C4-2B (cell line): ENCODE results near the gene STAT3.
A peak's percentile ranks its signal among the peaks of the same experiment; 100 is the strongest.

ENCODE experiments used
- H3K27ac ChIP-seq: fragments of 450-650 bp; 2 replicates; pipeline ENCODE4 v1.5.1; 2017
- ZFX ChIP-seq: fragments of 450-650 bp; IDR thresholded peaks from 2 replicates; pipeline ENCODE4 v1.6.1; 2017
- TF ChIP-seq, protein P1 (sequence below): fragments of 450-650 bp; conservative IDR thresholded peaks from 2 replicates; pipeline ENCODE4 v1.5.1; 2017; ENCODE audit warnings: mild to moderate bottlenecking

Gene STAT3

DNA sequence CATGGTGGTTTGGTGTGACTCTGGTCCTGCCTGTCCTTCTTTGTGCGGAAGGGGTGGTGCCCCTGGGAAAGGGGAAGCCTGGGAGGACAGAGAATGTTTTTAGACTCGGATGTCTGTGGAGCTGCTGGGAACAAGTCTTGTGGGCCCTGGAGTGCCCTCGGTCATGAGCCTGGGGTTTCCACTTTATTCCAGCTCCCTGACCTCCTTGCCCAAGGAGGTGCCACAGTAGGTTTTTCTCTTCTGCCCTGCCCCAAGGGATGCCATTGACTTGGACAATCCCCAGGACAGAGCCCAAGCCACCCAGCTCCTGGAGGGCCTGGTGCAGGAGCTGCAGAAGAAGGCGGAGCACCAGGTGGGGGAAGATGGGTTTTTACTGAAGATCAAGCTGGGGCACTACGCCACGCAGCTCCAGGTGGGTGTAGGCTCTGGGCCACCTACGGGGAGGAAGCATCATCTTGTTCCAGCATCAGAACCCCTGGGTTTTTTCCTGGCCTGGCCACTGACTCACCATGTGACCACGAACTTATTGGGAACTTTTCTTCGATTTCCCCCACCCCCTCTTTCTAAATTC lies 98.5 kb downstream of the STAT3 start:
- TF ChIP-seq, protein P1, sequence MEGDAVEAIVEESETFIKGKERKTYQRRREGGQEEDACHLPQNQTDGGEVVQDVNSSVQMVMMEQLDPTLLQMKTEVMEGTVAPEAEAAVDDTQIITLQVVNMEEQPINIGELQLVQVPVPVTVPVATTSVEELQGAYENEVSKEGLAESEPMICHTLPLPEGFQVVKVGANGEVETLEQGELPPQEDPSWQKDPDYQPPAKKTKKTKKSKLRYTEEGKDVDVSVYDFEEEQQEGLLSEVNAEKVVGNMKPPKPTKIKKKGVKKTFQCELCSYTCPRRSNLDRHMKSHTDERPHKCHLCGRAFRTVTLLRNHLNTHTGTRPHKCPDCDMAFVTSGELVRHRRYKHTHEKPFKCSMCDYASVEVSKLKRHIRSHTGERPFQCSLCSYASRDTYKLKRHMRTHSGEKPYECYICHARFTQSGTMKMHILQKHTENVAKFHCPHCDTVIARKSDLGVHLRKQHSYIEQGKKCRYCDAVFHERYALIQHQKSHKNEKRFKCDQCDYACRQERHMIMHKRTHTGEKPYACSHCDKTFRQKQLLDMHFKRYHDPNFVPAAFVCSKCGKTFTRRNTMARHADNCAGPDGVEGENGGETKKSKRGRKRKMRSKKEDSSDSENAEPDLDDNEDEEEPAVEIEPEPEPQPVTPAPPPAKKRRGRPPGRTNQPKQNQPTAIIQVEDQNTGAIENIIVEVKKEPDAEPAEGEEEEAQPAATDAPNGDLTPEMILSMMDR = no peak
- no peak for TF ChIP-seq ZFX

DNA sequence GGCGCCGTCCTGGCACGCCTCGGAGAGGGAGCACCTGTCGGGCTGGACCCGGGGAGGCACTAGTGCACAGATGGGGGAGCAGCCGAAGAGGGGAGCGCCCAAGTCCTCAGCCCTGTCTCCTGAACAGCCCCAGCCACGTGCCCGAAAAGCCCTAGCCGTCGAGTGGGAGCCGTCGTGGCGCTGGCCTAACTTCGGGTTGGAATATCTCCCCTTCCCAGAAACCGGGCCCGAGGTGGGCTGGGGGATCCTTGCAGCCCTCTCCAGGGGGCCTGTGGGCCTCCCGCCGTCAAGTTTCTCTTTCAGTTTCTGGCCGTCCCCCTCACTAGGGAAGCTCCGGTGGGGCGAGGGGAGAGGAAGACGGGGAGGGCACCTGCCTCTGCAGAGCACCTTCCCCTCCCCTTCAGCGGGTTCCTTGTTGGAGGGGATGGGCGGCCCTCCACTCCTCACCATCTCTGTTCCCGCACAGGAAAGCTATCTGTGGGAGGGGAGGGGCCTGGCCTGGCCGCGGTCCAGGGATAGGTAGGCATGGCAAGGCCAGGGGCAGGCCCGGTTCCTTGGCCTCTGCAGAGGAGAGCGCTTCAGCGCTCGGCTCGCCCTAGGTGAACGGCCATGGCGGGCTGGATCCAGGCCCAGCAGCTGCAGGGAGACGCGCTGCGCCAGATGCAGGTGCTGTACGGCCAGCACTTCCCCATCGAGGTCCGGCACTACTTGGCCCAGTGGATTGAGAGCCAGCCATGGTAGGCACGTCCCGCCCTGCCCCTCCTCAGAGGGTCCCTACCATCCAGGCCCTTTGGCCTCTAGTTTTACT lies 99.2 kb downstream of the STAT3 start:
- no peak for TF ChIP-seq ZFX
- TF ChIP-seq, protein P1 = no peak
- peak overlapping the region; percentile 29 for H3K27ac ChIP-seq

More for the DNA sequence above, 98.5 kb downstream of the STAT3 start:
- no peak overlapping the region for H3K27ac ChIP-seq

DNA sequence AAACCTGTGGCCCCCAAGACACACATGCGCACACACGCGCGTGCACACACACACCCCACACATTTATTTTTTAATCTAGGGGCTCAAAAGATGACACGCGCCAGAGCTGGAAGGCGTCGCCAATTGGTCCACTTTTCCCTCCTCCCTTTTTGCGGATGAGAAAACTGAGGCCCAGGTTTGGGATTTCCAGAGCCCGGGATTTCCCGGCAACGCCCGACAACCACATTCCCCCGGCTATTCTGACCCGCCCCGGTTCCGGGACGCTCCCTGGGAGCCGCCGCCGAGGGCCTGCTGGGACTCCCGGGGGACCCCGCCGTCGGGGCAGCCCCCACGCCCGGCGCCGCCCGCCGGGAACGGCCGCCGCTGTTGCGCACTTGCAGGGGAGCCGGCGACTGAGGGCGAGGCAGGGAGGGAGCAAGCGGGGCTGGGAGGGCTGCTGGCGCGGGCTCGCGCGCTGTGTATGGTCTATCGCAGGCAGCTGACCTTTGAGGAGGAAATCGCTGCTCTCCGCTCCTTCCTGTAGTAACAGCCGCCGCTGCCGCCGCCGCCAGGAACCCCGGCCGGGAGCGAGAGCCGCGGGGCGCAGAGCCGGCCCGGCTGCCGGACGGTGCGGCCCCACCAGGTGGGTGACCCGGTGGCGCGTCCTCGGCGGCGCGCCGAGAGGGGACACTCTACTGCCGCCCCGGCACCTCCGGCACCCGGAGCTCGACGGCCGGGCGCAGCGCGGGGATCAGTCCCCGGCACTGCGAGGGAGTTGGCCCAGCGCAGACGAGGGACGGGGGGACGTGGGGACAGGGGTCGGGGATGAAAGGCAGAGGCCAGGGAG lies 100.1 kb downstream of the STAT3 start, which contains the start of gene STAT5A:
Gene STAT5A (plus strand): TSS at position 522 of the 826 bp plus-strand sequence. CDS start 914 bp downstream, outside the sequence.
- H3K27ac ChIP-seq = peak within 1 kb of the TSS; percentile 29
- peak; percentile 35; the same call in 1 of the 2 replicates for TF ChIP-seq ZFX
- TF ChIP-seq, protein P1 = no peak

DNA sequence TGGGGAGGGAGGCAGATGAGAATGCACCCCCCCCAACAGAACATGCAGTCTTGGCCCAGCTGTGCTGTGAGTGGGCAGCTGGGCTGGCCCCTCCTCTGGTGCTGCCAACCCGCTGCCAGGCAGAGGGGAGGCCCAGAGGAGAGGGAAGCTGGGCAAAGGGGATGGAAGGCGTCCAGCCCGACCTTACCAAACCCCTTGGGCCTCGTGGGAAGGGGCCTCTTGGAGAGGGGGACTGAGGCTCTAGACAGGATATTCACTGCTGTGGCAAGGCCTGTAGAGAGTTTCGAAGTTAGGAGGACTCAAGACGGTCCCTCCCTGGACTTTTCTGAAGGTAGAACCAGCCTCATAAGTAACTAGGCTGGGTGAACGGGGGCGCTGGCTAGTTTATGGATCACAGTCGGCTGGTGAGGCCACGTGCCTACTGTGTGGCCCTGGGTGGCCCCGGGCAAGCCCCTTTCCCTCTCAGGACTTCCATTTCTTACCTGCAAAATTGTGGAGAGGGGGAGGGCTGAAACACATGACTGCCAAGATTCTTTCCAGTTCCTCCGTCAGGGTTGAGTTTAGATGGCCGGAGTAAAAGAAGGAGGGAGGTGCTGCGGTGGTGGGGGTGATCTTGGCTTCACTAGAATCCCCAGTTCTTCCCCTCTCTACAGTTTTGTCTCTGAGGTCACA lies 100.8 kb downstream of the STAT3 start:
- peak overlapping the region; percentile 29; the same call in 1 of the 2 replicates for H3K27ac ChIP-seq
- no peak for TF ChIP-seq ZFX
- TF ChIP-seq, protein P1 = no peak

DNA sequence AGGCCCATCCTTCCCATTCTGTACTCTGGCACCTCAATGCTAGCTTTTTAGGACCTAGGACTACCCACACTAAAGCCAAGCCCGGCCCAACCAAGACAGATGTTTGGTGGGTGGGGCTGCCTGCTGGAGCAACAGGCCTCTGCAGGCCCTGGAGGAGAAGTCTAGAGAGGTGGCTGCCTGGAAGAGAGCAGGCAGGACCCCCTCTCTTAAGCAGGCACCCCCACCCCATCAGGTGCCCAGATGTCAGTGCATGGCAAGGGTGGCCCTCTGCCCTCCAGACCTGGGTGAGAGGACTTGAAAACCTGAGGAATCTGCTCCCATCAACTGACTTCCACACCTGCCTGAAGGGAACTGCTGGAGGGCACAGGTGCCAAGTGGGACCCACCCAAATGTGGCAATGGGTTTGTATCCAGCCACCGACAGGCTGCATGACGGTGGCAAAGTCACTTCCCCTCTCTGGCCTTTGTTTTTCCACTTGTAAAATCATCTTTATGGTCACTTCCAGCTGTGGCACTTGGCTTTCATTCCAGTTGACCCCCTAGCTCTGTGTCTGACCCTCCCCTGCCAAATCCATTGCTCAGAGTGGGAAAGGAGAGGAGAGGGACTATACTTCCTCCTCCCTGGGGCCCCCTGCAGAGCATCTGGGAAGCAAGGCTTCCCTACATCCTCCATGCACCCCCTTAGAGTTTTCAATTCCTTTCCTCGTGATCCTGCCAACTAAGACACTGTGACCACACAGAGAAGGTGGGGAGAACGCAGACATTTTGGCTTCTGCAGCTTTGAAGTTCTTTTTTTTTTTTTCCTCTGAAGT lies 101.6 kb downstream of the STAT3 start:
- TF ChIP-seq ZFX = no peak
- H3K27ac ChIP-seq = no peak overlapping the region

DNA sequence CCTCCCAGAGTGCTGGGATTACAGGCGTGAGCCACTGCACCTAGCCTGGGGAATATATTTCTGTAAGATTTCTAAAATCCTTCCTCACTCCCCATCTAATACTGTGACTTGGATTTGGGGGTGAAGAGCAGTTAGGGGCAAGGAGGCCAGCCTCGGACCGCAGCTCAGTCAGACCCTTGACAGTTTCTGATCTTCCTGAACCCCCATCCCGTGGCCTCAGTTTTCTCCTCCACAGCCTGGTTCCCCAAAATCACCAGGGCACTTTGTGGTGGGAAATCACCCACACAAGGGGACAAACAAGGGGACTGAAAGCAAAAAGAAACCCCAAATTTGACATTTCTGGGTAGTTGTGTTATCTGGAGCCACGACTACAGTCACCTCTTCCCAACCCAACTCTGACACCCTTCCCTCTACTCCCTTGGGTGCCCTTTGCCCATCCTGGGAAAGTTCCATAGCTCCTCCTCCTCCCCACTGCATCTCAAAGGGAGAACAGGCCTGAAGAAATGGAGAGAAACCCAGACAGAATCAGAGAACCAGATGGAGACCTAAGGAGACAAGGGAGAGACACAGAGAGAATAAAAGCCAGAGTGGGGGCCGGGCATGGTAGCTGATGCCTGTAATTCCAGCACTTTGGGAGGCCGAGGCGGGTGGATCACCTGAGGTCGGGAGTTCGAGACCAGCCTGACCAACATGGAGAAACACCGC lies 102.7 kb downstream of the STAT3 start:
- no peak overlapping the region for H3K27ac ChIP-seq

More for the DNA sequence above, 102.7 kb downstream of the STAT3 start:
- TF ChIP-seq ZFX = no peak
- TF ChIP-seq, protein P1 = no peak
